ENCODE data around the gene PYGB. TPM values are rescaled to one million over a fixed set of nuclear protein-coding genes. Genes with fewer than 3 reads are reported as not detected.

Gene PYGB
- total RNA-seq, 1 donor from 2014 or later, result 167 TPM

- Histone ChIP-seq H3K4me3 (ENCODE audit: low read depth, low read length) (no peak overlapping the region), H3K36me3 (ENCODE audit: control insufficient read depth, insufficient read depth, low read length) (peaks cover 3% of the 10 kb centered on the region), H3K27me3 (ENCODE audit: control insufficient read depth, insufficient read depth, low read length) (no peaks in the 10 kb centered on the region)
- no peak for DNase-seq (ENCODE audit: low read depth)
- no peak for TF ChIP-seq CTCF (IDR thresholded peaks at IDR 0.05; ENCODE audit: insufficient read depth, low read length, poor library complexity, severe bottlenecking)
Measured at GRCh38 chr20:25282796-25283195, 34.9 kb downstream of the PYGB start.

GRCh38 chr20:25283221-25283951 lies 35.5 kb downstream of the PYGB start:
- peaks cover 3% of the 10 kb centered on the region for H3K36me3 ChIP-seq (ENCODE audit: control insufficient read depth, insufficient read depth, low read length)

GRCh38 chr20:25284131-25284601 lies 36.3 kb downstream of the PYGB start:
- Histone ChIP-seq H3K27me3 (ENCODE audit: control insufficient read depth, insufficient read depth, low read length) (no peaks in the 10 kb centered on the region), H3K36me3 (ENCODE audit: control insufficient read depth, insufficient read depth, low read length) (peaks cover 3% of the 10 kb centered on the region)
- no peak for TF ChIP-seq CTCF (IDR thresholded peaks at IDR 0.05; ENCODE audit: insufficient read depth, low read length, poor library complexity, severe bottlenecking)

More at GRCh38 chr20:25283221-25283951, 35.5 kb downstream of the PYGB start:
- H3K27me3 ChIP-seq (ENCODE audit: control insufficient read depth, insufficient read depth, low read length), result no peaks in the 10 kb centered on the region
- H3K4me3 ChIP-seq (ENCODE audit: low read depth, low read length), result no peak overlapping the region
- no peak for DNase-seq (ENCODE audit: low read depth)
- TF ChIP-seq CTCF (IDR thresholded peaks at IDR 0.05; ENCODE audit: insufficient read depth, low read length, poor library complexity, severe bottlenecking), result no peak

GRCh38 chr20:25285091-25285647 lies 37.3 kb downstream of the PYGB start:
- no peaks in the 10 kb centered on the region for H3K27me3 ChIP-seq (ENCODE audit: control insufficient read depth, insufficient read depth, low read length)
- H3K36me3 ChIP-seq (ENCODE audit: control insufficient read depth, insufficient read depth, low read length), result peaks cover 3% of the 10 kb centered on the region

More at GRCh38 chr20:25284131-25284601, 36.3 kb downstream of the PYGB start:
- H3K4me3 ChIP-seq (ENCODE audit: low read depth, low read length), result no peak overlapping the region
- DNase-seq (ENCODE audit: low read depth), result no peak

GRCh38 chr20:25285856-25286798 lies 38.2 kb downstream of the PYGB start:
- no peak for TF ChIP-seq CTCF (IDR thresholded peaks at IDR 0.05; ENCODE audit: insufficient read depth, low read length, poor library complexity, severe bottlenecking)
- H3K4me3 ChIP-seq (ENCODE audit: low read depth, low read length), result no peak overlapping the region
- H3K27me3 ChIP-seq (ENCODE audit: control insufficient read depth, insufficient read depth, low read length), result no peaks in the 10 kb centered on the region
- no peak for DNase-seq (ENCODE audit: low read depth)
- peaks cover 5% of the 10 kb centered on the region for H3K36me3 ChIP-seq (ENCODE audit: control insufficient read depth, insufficient read depth, low read length)

More at GRCh38 chr20:25285091-25285647, 37.3 kb downstream of the PYGB start:
- no peak for TF ChIP-seq CTCF (IDR thresholded peaks at IDR 0.05; ENCODE audit: insufficient read depth, low read length, poor library complexity, severe bottlenecking)
- H3K4me3 ChIP-seq (ENCODE audit: low read depth, low read length), result no peak overlapping the region
- no peak for DNase-seq (ENCODE audit: low read depth)
